ENCODE data around the gene SLC6A13. TPM values are rescaled to one million over a fixed set of nuclear protein-coding genes. Genes with fewer than 3 reads are reported as not detected.

The SLC6A13 gene
- total and polyA plus RNA-seq, 2 of the 8 experiments (the other 6 are each of a cell fraction or from before 2014, with no cell fraction given): 0.03 TPM; not detected in 1

DNA sequence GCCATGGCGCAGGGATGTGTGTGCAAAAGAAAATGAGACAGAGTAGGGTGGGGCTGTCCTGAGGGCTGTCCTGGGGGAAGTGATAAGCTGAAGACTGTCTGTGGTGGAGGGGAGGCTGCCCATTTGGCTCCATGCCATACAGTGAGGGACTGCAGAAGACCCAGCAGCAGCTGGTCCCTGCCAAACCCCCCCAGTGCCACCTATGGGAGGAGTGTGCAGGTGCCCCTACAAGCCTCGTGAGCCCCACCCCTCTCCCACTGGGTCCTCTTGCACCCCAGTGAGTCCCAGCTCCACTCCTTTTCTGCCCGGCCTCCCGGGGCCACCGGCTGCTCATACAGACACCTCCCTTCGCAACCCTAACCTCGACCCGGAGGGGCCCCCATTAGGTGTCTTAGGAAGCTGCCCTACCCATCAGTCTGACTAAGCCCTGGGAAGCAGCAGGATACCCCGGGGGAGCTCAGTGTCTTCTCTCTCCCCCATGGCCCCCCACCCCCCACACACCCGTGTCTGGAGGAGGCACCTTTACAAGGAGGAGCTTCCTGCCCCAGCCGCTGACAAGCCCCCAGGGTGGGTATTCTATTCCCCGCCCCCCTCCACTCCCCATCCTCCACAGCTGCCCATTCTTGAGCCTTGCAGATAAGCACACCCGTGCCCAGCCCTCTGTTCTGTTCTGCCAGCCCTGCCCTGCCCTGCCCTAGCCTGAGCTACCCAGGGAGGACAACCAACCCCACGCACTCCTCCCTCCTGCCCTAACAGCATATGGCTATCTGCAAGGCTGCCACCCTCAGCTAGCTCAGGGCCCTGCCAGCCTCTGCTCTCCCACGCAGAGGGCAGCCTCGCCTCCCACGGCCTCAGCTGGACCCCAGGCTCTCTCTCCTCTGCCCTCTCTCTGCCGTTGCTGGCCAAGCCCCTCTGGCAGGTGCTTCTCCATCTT lies 90.6 kb downstream of the SLC6A13 start (continued):
- no peak for TF ChIP-seq RAD21 (IDR thresholded peaks at IDR 0.05 in 1 of 2, conservative IDR thresholded peaks at IDR 0.05 in 1 of 2; ENCODE audit: low read depth in 2 of 2, low read length in 2 of 2)
- TF ChIP-seq, protein P1, sequence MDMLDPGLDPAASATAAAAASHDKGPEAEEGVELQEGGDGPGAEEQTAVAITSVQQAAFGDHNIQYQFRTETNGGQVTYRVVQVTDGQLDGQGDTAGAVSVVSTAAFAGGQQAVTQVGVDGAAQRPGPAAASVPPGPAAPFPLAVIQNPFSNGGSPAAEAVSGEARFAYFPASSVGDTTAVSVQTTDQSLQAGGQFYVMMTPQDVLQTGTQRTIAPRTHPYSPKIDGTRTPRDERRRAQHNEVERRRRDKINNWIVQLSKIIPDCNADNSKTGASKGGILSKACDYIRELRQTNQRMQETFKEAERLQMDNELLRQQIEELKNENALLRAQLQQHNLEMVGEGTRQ (IDR thresholded peaks at IDR 0.05; ENCODE audit: low read length): no peak
- TF ChIP-seq KDM1A (IDR thresholded peaks at IDR 0.05; ENCODE audit: borderline replicate concordance, low read length): no peak
- no peak for TF ChIP-seq JUND (IDR thresholded peaks at IDR 0.05; ENCODE audit: low read length)
- no peak for TF ChIP-seq KDM4A (IDR thresholded peaks at IDR 0.05; ENCODE audit: low read depth, low read length, severe bottlenecking)
